HuH-7 (cell line): ENCODE data around the gene CTTNBP2.

Experiments used
- DNase-seq: peaks from one replicate; pipeline ENCODE4 v3.0.0; 2011; ENCODE audit warnings: low spot score

Gene CTTNBP2

DNA sequence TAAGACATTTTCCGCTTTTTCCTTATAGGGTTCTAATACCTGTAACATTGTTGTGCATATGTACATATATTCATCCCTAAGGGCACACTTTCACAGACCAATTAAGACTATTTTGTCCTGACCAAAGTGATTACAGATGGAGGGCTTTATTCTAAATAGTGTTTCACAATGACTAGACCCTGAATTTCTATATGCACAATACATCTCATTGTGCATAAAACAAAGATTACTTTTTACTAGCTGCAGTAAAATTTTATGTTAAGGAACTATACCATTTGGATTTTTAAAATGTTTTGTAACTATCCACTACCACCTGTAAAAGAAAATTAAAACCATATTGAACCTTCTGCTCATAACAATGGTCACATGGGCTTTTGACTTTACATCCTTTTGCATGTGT is 87.8 kb downstream of the CTTNBP2 start:
- no peak for DNase-seq

DNA sequence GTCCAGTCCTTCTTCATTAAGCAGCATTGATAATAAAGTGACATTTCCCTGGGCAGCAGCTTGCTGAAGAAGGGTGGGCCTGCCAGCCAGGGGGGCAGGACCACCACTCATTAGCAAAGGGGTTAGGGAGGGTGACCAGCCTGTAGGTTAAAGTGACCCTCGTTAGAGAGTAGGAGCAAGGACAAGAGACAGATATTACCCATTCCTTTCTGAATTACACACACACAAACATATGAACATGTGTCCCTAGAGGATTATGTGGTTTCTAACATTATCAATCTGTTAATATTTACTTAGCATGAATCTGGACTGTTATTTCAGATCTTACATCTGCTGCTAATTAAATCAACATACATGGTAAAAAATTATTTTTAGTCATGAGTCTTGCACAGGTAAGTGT is 88.9 kb downstream of the CTTNBP2 start:
- no peak for DNase-seq

DNA sequence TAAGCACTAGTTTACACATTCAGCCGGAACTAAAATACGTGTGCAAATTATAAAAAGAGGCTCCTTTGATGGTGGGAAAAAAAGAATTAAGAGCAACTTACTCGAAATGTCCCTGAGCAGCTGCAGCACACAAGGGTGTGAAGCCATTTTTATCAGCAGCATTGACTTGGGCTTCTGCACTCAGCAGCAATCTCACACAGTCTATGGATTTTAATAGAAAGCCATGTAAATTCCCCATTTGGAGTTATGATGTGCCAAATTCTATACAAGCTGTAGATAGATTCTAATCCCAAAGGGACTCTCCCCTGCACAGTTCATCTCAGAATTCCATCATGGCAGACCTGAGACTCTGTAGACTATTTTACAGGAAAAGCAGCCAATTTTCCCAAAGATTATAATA is 90.5 kb downstream of the CTTNBP2 start:
- DNase-seq = no peak

DNA sequence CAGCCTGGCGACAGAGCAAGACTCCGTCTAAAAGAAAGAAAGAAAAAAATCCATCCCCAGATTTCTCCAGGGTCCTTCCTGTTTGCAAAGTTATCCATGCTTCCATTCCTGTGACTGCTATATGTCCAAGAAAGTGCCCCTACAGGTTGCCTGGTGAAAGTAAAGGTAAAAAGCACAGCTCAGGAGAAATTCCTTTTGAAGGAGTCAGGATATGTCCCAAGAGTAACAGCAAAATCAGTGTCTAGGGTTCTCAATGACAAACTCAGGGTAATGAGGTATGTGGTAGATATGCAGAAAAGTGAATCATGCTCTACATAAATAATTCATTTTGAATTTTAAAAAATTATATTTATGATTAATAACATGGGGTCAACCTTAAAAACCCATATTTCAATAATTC is 91.5 kb downstream of the CTTNBP2 start:
- DNase-seq = no peak

DNA sequence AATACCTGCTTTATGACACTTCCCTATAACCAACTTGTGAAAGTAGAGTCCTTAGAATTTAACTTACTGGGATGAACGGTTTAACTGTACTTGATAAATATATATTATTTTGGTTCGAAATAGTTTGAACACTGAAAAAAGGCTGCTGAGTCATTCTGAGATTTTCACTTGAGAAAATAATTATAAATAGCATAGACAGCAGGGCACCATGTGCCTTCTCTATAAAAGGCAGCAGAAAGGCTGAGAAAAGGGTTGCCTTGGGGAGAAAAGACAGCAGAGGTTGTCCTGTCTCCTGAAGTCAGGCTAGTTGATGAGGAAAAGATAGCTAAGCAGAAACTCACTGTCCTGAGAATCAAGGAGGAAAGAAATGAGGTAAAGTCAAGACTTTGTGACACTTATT is 92.4 kb downstream of the CTTNBP2 start:
- DNase-seq = no peak

DNA sequence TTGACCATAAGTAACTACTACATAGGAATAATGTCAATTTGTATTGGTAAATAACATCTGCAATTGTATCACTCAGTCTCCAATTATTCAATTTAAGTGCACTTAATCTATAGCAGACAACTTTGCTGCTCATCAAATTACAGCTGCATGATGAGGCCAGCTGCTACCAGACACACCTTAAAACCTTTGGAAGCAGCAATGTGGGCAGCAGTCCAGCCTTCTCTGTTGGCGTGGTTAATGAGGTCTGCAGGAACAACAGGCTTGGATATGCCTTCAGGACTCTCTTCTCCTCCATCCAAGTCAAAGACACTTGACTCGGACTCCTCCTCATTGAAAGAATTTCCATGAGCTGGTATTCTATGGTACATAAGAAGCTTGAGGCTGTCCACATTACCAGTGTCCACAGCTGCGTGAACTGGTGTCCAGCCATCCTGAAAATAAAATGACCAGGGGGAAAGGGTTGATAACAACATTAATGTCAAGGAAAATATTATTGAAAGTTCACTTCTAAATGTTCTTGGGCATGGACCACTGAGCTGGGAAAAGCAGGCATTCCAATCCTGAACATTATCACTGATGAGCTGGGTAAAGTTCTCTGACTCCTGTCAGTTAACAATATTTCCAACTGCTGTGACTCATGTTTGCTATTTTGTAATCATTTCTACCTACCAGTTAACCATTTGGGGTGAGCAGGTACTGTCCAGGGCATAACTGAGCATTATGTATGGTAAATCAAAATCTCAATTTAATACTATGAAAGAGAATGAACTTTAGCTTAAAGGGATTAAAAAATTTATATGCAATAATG is 95.7 kb downstream of the CTTNBP2 start:
- no peak for DNase-seq

DNA sequence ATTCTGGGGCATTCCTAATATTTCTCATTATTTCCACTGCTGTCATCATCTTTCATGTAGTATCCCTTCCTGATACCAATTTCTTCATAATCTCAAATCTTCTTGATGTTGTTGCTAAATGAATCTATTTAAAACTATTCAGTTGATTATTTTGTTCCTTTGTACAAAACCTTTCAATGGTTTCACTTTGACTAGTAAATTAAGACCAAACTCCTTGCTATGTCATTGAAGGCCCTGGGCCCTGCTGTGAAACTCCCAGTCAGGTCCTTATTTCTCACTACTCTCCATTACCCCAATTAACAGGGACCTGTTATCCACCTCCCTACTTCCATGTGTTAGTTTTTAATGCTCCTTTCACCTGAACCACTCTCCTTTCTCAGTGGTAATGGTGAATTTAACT is 97.0 kb downstream of the CTTNBP2 start:
- DNase-seq = no peak

DNA sequence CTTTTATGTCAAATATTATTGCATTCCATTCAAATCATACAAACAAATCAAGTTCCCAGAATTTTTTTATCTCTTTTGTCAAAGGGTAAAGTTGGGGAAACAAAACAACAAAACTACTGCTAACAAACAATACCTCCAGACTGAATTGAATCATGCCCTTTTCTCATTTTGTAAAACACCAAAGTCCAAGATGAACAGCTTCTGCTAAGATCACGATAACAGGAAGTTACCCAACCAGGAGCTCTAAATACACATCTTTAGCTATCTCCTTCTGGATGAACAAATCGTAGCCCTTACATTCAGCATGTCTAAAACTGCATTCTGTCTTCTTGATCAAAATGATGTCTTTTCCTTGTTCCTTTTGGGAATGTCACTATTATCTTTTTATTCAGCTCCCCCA is 97.4 kb downstream of the CTTNBP2 start:
- no peak for DNase-seq

DNA sequence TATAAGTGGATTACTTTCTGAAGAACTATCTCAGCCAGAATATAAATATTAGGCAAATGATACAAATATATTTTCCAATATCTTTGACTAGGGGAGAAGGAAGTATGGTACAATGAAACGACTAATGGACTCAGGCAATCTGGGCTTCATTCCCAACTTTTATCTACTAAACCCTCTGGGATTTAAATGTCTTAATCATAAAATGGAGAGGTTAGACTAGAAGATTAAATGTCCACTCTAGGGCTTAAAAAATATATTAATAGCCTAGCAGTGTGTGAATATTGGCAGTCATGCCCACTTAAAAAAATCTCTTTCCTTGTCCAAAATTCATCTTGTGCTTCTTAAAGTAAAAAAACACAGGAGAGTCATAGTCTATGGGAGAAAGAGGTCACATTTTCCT is 98.3 kb downstream of the CTTNBP2 start:
- no peak for DNase-seq

DNA sequence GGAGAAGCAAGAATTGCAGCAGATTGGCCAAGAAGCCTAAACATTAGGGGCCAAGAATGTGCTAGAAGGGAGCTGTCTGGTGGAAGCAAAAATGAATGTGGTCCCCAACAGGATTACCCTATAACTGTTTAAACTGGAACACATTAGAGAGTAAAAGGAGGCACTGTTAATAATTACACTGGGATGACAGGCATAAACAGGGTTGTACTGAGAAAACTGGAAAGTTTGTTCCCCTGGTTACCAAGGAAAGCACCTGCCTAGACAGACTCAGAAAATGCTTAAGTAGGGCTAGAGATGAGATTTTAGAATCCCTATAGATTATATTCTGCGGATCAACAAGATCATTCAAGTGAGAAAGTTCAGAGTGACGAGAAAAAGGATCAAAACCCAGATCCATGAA is 100.8 kb downstream of the CTTNBP2 start:
- no peak for DNase-seq

DNA sequence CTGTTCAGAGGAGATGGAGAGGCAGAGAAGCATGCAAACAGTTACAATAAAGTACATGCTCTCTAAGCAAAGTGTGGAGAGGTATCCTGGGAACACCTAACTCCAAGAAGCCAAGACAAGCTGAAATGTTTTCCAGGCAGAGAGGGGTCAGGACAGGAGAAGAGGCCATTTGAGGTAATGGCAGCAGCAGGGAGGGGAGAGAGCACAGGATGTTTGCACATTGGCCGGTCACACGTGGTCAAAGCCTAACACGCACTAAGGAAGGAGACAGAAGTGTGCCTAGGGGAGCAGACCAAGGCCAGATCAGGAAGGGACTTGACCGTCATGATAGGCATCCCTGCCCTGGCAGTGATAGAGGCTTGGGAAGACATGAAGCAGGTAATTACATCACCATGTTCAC is 101.5 kb downstream of the CTTNBP2 start:
- peak; percentile 13 for DNase-seq

DNA sequence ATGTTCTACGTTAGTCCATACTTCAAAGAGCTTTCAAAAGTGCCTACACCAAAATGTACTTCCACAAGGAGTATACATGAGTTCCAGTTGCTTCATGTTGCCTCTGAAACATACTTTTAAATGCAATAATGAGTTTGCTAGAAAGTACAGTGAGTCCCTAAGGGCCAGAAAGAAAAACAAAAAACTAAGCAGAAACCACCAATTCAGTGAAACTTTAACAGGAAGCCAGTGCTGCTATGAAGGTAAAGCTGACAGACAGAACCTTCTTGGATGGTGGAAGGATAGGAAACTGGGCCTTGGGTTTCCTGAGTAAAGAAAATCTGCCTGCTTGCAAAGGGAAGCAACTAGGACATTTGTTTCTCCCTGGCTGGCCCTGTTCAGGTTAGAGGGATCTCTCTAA is 104.2 kb downstream of the CTTNBP2 start:
- no peak for DNase-seq

DNA sequence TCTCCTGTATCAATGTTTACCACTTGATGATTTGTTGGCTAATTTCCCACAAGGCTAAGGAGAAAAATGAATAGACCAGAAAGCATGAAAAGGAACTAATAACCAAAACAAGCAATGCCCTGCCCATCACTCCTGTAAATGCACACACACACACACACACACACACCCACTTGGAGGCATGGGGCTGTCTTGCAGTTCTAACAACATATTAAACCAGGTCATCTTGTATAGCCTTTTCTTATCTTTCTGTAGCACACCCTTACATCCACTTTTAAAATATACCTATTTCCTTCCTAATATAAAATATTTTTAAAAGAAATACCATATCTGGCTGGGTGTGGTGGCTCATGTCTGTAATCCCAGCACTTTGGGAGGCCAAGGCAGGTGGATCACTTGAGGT is 105.3 kb downstream of the CTTNBP2 start:
- DNase-seq = no peak

DNA sequence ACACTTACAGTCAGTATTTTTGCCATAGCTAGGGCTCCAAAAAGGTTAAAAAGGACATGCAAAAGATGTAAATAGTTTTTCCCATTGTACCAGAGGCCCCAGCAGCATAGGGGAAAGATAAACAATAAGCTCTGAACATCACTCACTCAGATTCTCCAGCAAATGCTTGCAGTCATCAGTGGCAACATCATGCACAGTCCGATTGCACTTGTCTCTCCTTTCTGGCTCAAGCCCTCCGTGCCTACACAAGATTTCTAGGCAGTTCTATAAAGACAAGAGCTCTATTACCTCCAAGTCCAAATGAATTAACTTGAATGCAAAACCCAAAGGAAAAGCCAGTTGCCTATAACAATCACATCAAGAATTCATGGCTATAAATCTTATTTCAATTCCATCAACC is 106.3 kb downstream of the CTTNBP2 start:
- DNase-seq = no peak

DNA sequence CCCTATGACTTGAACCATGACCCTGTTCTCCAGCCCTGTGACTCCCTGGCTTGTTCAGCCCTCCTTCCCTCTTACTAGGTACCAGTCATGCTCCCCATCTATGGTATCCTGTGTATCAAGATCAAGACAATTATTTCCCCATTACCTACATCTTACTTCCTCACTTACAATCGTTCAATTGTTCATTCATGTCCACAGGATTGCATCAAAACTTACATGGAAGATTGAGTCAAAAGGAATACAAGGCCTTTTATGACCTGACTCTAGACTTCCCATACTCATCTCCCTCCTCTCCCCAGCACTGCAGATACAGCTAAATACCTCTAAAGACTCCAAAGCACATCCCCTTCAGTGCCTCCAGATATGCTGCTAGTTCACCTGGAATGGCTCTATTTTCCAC is 109.2 kb downstream of the CTTNBP2 start:
- no peak for DNase-seq

DNA sequence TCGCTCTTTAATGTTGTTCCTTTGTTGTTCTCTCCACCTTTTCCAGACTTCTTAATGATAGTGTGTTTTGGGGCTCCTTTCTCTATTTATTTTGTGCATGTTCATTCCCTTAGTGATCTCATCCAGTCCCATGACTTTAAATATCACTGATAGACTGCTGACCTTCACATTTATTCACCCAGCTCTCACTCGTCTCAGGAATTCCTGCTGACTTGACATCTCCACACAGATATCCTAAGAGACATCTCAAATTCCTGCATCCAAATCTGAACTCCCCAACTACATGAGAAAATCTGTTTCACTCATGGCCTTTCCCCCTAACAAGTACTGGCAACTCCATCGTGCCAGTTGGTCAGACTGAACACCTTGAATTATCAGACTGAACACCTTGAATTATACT is 111.2 kb downstream of the CTTNBP2 start:
- DNase-seq = no peak

DNA sequence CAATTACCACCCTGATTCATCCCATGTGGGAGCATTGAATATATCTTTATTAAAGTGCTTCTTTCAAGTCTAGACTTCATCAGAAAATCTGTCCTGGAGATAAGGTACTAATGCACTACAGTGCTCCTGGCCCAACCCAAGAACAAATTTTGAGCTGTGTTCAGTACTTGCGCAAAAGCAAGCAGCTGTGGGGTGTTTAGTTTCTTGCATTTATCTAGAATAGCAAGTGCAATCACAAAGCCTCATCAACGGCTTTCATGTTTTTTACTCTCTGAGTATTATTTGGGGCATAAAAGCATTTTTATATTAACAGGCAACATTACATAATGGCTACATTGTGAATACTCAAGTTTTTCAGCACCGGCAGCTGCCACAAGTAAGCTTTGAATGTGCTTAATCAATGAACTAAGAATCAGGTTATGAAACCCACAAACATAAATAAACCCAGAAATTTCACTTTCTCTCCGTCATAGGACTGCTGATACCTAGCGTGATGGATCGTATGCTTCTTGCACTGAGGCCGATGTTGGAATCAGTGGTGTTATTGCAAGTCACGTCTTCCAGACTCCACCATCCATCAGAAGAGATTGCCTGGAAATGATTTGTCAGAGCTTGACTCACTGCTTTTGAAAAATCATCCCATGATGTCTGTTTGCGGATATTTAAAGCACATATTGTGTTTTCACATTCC is 113.1 kb downstream of the CTTNBP2 start:
- DNase-seq = no peak

DNA sequence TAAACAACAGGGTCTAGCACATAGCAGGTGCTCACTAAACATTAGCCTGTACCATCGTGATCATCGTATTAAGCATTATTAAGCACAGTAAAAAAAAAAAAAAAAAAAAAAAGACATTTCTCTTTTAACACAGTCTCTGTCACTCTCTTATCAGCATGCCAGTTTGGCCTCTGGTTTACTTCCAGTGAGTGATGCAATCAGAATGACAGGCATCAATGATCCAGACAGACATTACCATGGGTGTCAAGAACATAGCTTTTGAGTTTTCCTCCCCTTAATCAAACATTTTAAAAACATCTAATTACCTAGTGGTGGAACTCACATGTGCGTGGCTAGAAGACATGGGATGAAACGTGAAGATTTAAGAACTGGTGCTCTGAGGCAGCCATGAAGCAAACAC is 115.8 kb downstream of the CTTNBP2 start:
- no peak for DNase-seq

DNA sequence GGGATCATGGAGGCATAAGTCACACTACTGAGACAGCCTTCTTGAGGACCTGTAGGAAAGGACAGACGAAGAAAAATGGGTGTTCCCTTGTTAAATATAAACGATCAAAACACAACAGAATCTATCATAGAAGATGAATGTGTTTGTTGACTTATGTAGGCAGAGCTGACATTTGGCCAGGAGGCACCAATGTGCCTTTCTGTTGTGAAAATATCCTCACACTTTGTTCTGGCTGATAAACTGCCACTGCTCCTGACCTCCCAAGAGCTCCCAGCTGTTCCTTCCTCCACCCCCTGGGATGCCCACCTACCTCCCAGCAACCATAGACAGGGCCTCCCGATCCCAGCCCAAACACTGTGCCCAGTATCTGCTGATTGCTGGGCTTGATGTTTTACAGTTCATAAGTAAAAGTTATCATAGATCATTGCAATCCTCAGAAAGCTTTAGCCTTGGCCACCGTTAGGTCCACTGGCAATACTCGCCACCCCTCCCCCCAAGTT is 116.6 kb downstream of the CTTNBP2 start:
- no peak for DNase-seq

DNA sequence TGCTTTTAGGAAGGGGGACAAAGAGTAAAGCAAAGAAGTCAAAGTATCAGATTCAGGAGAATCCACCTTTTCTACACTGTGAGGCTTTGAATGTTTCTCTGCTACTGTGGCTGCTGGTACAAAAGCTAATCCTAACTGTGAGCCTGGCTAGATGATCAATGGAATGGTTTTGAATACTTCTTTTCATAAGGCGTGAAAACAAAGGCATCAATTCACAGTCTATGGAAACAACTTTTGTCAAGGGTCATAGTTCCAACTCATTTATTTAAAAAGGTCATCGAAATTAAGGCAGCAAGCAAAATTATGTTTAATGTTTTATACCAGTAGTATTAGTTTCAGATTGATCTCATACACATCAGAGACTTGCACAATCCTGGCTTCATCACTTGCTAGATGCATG is 118.1 kb downstream of the CTTNBP2 start:
- DNase-seq = no peak

DNA sequence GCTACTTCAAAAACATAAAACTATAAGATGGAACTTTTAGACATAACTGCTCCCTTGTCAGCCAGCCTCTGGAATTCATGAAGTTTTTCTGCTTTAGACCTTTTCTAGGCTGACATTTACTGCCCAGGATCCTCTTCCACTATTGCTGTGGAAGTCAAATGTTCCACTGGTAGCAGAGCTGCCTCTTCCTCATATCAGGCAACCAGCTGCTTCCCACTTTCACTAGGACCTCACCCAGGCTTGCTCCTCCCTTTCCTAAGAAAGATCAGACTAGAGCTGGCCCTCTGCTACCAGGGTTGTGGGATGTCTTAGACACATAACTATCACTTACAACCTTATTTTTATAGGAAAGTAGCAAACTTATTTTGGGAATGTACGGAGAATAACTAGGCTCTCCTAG is 121.5 kb downstream of the CTTNBP2 start:
- DNase-seq = no peak

DNA sequence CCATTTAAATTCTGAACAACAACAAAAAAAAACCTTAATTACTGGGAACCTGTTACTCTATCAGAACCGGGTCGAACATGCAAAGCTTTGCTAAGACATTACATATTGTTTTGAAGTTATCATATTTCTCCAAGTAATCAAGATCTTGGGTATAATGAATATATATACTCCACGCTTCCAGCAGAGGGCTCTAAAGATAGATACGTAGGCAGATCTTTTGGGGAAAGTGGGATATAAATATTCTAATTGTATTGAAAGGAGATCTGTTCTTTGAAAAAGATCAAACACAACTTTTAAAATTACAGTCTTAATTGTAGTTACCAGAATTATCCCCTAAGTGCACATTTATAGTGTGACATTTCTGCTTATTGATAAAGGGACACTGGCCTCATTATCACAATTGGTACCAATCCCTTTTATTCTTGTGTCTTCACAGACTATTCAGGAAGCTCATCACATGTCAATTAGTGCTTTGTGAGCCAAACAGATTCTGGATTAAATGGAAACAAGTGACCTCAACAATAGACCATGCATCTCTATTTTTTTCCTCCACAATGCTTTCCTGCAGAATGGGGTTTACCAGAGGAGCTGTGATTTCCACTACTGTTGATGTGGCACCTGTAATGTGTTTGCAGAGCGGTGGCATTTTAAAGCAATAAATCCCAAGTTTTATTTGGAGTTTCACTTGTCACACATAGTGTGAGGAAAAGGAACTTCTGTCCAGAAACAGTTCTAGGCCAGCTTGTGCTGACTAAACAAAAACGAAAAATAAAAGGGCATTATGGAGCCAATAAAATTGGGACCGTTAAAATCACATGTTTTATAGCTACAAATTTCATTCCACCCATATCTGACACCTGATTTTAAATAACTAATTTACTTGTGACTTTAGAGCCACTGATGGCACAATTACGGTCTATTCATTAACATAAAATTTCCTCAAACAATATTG is 122.4 kb downstream of the CTTNBP2 start:
- DNase-seq = peak; percentile 23

DNA sequence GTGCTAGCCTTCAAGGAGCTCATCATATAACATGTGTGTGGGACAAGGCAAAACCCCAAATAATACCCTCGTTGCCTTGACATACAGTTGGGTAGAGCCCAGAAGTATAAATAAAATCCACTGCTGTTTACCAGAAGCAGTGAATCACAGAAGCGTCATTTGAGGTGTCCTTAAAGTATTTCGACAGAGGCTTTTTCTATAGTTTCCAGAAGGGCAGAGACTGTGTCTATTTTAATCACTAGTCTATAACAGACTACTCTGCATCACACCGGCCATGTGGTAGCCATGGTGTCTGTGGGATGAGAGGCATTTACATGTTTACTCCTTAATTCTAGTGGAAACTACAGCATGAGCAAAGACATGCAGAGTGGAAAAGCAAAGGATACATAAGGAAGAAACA is 131.3 kb downstream of the CTTNBP2 start:
- DNase-seq = no peak
